Measurements from ENCODE around the gene PROSER3. TPM values are rescaled to one million over a fixed set of nuclear protein-coding genes. Genes with fewer than 3 reads are reported as not detected.
A peak's percentile ranks its signal among the peaks of the same experiment; 100 is the strongest.
"Not testable (repeated sequence)": the region's sequence is repeated elsewhere in the genome, so short reads cannot be mapped to it uniquely, and the experiment has no call there.

The PROSER3 gene
- total RNA-seq, 2 donors from 2014 or later, result 36.2 to 53.8 TPM

DNA sequence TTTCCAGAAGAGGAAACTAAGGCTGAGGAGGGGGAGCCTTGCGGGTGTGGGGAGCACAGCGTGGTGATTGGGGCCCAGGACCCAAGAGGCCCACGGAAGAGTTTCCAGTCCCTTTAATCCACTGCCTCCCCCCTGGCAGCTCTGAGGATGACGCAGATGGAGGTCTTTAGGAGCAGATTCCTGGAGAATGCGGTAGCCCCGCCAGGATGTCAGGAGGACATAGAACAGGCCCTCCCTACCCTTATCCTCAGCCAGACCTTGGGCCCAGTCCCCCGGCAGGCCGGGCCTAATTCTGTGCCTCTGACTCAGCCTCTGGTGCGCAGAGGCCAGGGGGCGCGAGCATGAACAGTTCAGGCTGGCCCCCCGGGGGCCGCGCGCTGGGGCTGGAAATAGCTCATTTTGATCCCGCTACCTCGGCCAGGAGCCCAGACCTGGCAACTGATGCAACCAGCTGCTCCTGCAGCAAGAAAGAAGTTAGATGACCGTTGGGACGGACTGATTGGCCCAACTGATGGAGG, 686 bp upstream of the PROSER3 start:
- H3K27ac Mint-ChIP-seq, result peak overlapping the region; percentile 78 to 81

DNA sequence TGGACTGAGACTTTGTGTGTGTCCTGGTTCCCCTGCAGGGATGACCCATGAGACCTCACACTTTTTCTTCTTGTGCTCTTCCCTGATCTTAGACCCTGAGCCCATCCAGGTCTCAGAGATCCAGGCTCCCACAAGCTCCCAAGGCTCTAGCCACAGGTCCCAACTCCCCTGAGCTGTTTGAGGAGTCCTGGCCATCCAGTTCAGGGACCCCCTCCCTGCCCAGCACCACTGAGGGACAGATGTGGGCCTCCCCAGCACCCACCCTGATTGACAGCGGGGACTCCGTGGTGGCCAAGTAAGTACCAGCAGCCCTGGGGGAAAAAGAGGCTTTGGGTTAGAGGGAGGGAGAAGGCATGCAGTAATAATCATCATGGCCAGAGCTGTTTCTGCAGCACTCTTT, 1.7 kb downstream of the PROSER3 start:
- Mint-ChIP-seq H3K27ac (no peak overlapping the region), H3K4me1 (ENCODE audit: low read depth in 2 of 2) (peaks cover 19 to 32% of the 10 kb centered on the region in 2 donors), H3K4me3 (peak overlapping the region; percentile 88), H3K9me3 (no peaks in the 10 kb centered on the region), H3K36me3 (no peaks in the 10 kb centered on the region), H3K27me3 (peaks cover 0 to 10% of the 10 kb centered on the region in 2 donors)
- DNase-seq (ENCODE audit: low spot score) (no peak), ATAC-seq (no peak)

More for the DNA sequence above, 686 bp upstream of the PROSER3 start:
- peaks cover 19 to 32% of the 10 kb centered on the region in 2 donors for H3K4me1 Mint-ChIP-seq (ENCODE audit: low read depth in 2 of 2)
- H3K27me3 Mint-ChIP-seq, result peaks cover 0 to 11% of the 10 kb centered on the region in 2 donors
- peak overlapping the region; percentile 88 for H3K4me3 Mint-ChIP-seq
- H3K36me3 Mint-ChIP-seq, result no peaks in the 10 kb centered on the region
- ATAC-seq, result peak in 1 of 2 donors; percentile 10
- no peak for DNase-seq (ENCODE audit: low spot score)
- no peaks in the 10 kb centered on the region for H3K9me3 Mint-ChIP-seq

DNA sequence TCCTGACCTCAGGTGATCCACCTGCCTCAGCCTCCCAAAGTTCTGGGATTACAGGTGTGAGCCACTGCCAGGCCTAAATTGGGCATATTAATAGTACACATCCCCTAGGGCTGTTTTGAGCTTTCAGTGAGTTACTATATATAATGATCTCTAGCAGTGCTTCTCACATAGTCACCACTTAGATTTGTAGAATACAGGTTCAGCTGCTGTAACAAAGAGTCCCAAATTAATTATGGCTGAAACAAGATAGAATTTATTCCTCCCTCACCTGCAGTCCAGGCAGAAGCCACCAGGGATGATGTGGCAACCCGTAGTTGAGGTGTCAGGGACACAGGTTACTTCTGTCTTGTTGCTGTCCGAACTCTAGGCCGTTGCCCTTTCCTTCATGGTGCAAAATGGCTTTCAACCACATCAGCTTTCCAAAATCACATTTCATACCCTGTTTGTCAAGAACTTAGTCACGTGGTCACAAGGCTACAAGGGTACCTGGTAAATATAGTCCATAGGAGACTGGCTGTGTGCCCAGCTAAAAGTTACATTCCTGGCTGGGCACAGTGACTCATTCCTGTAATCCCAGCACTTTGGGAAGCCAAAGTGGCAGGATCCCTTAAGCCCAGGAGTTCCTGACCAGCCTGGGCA, 2.9 kb downstream of the PROSER3 start:
- peaks cover 0 to 5% of the 10 kb centered on the region in 2 donors for H3K27me3 Mint-ChIP-seq
- ATAC-seq (no peak), DNase-seq (ENCODE audit: low spot score) (no peak)
- peaks cover 19 to 29% of the 10 kb centered on the region in 2 donors for H3K4me1 Mint-ChIP-seq (ENCODE audit: low read depth in 2 of 2)
- no peak overlapping the region for H3K4me3 Mint-ChIP-seq
- H3K27ac Mint-ChIP-seq, result no peak overlapping the region
- H3K36me3 Mint-ChIP-seq, result no peaks in the 10 kb centered on the region
- no peaks in the 10 kb centered on the region for H3K9me3 Mint-ChIP-seq

DNA sequence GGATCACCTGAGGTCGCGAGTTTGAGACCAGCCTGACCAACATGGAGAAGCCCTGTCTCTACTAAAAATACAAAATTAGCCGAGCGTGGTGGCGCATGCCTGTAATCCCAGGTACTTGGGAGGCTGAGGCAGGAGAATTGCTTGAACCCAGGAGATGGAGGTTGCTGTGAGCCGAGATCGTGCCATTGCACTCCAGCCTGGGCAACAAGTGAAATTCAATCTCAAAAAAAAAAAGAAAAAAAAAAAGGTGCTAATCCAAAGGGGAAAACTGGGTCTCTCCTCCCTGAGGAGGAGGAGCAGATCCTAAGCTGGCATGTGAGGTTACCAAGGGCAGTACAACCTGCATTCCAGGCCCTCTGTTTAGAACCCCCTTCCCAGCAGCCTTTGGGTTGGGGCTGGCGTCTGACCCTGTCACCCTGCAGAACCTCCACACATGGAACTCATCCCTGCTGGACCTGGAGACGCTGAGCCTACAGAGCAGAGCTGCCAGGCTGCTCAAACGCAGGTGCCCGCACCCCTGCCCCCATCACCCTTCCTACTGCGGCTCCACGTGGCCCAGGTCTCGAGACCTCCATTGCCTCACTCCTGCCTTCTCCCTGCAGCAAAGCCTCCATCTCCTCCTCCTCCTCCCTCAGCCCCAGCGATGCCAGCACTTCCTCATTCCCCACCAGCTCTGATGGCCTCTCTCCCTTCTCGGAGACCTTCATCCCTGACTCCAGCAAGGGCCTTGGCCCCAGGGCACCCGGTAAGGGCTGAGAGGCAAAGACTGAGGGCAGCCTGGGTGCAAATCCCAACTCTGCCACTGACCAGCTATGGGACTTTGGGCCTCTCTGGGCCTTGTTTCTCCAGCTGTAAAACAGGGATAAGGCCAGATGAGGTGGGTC, 6.7 kb downstream of the PROSER3 start:
- Mint-ChIP-seq H3K9me3 (no peaks in the 10 kb centered on the region), H3K27ac (no peak overlapping the region), H3K4me1 (ENCODE audit: low read depth in 2 of 2) (peaks cover 1 to 6% of the 10 kb centered on the region in 2 donors), H3K36me3 (no peaks in the 10 kb centered on the region), H3K4me3 (no peak overlapping the region), H3K27me3 (no peaks in the 10 kb centered on the region)
- ATAC-seq (no peak), DNase-seq (ENCODE audit: low spot score) (no peak)

DNA sequence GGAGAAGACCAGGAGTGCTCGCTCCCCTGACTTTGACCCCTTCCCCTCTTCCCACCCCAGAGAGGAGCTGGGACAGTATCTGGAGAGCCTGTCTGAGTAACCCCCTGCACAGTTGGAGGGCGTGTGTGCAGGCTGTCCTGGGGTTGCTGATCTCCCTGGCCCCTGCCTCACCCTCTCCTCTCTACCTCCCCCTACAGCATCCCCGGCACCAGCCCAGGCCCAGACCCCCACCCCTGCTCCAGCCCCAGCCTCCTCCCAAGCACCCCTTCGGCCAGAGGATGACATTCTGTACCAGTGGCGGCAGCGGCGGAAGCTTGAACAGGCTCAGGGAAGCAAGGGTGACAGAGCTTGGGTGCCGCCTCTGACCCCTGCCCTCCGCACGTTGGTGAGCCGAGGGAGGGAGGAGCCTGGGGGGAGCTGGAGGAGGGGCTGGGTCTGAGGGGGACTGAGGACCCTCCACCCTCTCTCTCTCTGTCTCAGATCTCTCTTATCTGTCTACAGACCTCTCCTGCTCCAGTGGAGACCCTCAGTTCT, 8.7 kb downstream of the PROSER3 start:
- Mint-ChIP-seq H3K4me3 (no peak overlapping the region), H3K36me3 (no peaks in the 10 kb centered on the region), H3K27me3 (no peaks in the 10 kb centered on the region), H3K27ac (no peak overlapping the region), H3K4me1 (ENCODE audit: low read depth in 2 of 2) (peaks cover 0 to 4% of the 10 kb centered on the region in 2 donors), H3K9me3 (no peaks in the 10 kb centered on the region)
- ATAC-seq (peak; percentile 29 to 38), DNase-seq (ENCODE audit: low spot score) (no peak)

DNA sequence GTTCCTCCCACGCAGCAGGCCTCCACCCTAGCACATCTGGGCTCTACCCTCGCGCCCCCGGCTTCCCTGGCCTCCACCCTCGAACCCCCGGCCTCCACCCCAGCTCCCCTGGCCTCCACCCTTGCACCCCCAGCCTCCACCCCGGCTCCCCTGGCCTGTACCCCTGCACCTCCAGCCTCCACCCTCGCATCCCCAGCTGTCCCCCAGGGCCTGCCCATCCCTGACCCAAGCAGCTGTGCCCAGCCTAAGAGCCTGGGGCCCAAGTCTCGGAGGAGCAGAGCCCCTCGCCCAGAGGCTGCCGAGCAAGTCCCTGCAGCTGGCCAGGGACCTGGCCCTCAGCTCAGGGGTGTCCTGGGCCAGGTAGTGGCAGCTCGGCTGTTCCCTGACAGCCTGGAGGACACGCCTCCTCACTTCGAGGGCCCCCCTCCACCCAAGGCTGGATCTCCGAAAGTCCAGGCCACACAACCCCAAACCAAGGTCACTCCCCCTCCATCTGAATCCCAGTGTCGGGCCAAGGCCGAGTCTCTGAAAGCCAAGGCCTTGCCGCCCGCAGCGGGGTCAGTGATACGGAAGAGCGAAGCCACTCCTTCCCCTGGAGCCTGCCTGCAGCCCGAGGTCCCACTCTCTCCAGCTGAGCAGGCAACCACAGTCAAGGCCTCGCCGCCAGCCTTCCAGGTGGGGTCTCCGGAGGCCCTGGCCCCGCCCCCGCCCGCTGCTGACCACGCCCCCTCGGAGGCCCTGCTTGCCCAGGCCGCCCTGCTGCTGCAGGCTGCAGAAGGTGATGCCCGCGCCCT, 9.5 kb downstream of the PROSER3 start:
- ATAC-seq (peak; percentile 12 to 31), DNase-seq (ENCODE audit: low spot score) (no peak)
- Mint-ChIP-seq H3K9me3 (no peaks in the 10 kb centered on the region), H3K4me1 (ENCODE audit: low read depth in 2 of 2) (peaks cover 0 to 4% of the 10 kb centered on the region in 2 donors), H3K27ac (no peak overlapping the region), H3K36me3 (no peaks in the 10 kb centered on the region), H3K4me3 (no peak overlapping the region), H3K27me3 (no peaks in the 10 kb centered on the region)

DNA sequence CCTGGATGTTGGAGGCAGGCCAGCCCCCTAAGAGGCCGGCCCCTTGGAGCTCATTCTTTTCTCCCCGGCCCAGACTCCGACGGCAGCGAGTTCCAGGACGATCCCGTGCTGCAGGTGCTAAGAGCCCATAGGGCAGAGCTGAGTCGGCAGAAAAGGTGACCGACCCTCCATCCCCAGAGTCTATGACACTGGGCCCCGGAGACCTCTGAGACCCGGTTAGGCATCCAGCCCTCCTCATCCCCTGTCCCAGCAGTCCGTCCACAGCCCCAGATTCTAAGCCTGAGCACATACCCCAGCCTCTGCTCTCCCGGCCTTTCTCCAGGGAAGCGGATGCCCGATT, 10.1 kb downstream of the PROSER3 start:
- no peak overlapping the region for H3K4me3 Mint-ChIP-seq
- H3K36me3 Mint-ChIP-seq, result no peaks in the 10 kb centered on the region
- no peak for ATAC-seq
- H3K9me3 Mint-ChIP-seq, result no peaks in the 10 kb centered on the region
- peaks cover 0 to 4% of the 10 kb centered on the region in 2 donors for H3K4me1 Mint-ChIP-seq (ENCODE audit: low read depth in 2 of 2)
- no peak for DNase-seq (ENCODE audit: low spot score)
- no peaks in the 10 kb centered on the region for H3K27me3 Mint-ChIP-seq
- H3K27ac Mint-ChIP-seq, result no peak overlapping the region

DNA sequence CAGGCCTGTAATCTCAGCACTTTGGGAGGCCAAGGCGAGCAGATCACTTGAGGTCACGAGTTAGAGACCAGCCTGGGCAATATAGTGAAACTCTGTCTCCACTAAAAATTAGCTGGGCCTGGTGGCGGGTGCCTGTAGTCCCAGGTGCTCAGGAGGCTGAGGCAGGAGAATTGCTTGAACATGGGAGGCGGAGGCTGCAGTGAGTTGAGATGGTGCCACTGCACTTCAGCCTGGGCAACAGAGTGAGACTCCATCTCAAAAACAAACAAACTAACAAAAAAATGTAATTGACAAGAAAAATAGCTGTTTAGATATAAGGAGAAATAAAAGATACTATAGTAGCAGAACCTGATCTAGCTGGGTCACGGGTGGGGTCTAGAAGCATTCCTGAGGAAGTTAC, 14.4 kb downstream of the PROSER3 start:
- H3K36me3 Mint-ChIP-seq; DNase-seq (ENCODE audit: low spot score); H3K27me3 Mint-ChIP-seq; H3K4me3 Mint-ChIP-seq; ATAC-seq; H3K27ac Mint-ChIP-seq; H3K9me3 Mint-ChIP-seq: not testable (repeated sequence)
- H3K4me1 Mint-ChIP-seq (ENCODE audit: low read depth in 2 of 2), result peaks cover 20 to 25% of the 10 kb centered on the region in 2 donors

DNA sequence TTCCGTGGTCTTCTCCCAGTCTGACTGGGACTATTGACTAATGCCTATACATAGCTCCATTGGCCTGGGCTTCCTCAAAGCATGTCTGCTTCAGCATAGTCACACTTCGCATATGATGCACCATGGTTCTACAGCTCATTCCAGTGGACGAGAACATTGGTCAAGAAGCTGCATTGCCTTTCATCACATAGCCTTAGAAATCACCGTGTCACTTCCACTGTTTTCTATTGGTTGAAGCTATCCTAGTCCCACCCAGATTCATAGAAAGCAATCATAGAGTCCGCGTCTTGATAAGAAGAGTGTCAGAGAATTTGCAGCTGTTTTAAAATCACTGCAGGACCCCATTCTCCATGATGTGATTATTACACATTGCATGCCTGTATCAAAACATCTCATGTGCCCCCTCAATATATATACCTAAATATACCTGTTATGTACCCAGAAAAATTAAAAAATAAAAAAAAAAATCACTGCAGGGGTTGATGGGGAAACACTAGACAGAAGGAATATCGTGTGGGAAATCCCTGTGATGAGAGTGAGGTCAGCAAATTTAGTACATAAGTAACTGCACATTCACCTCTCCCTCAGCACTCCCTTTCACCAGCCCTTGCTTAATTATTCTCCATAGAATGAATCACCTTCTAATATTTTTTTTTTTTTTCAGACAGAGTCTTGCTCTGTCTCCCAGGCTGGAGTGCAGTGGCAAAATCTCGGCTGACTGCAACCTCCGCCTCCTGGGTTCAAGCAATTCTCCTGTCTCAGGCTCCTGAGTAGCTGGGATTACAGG, 15.2 kb downstream of the PROSER3 start:
- DNase-seq (ENCODE audit: low spot score) (peak; percentile 32), ATAC-seq (no peak)
- Mint-ChIP-seq H3K4me3 (no peak overlapping the region), H3K4me1 (ENCODE audit: low read depth in 2 of 2) (peaks cover 20 to 25% of the 10 kb centered on the region in 2 donors), H3K27ac (no peak overlapping the region), H3K27me3 (no peaks in the 10 kb centered on the region), H3K9me3 (no peaks in the 10 kb centered on the region), H3K36me3 (no peaks in the 10 kb centered on the region)

DNA sequence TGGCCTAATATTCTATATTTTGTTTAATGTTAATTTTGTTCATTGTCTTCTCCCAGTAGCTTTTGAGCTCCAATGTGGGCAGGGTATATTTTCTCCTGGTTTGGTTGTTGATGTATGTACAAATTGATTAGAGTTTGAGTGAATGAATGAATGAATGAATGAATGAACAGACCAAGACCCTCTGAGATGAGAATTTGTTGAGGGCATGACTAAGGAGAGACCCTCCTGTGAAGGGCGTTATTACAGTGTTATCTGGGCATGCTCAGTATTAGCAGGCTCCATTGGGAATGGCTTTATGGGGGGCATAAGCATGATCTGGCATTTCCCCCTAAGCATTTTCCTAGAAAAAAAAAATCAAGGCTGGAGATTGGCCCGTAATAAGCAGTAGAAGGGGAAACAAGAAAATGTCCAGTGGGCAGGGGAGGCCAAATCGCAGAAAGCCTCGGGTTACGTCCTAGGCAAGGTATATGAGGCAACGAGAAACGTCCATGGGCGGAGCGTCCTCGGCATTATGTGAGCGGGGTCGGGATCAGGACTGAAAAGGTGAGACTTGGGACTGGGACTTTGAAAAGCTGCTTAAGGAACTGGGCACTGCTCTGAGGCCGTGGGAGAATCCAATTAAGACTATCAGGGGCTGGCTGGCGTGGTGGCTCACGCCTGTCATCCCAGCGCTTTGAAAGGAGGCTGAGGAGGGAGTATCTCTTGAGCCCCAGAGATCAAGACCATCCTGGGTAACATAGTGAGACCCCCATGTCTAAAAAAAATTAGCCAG, 16.5 kb downstream of the PROSER3 start:
- no peak for ATAC-seq
- H3K9me3 Mint-ChIP-seq, result no peaks in the 10 kb centered on the region
- H3K4me1 Mint-ChIP-seq (ENCODE audit: low read depth in 2 of 2), result peaks cover 20 to 25% of the 10 kb centered on the region in 2 donors
- H3K36me3 Mint-ChIP-seq, result no peaks in the 10 kb centered on the region
- H3K4me3 Mint-ChIP-seq, result peak overlapping the region; percentile 85
- peak; percentile 53 for DNase-seq (ENCODE audit: low spot score)
- no peak overlapping the region for H3K27ac Mint-ChIP-seq
- no peaks in the 10 kb centered on the region for H3K27me3 Mint-ChIP-seq

DNA sequence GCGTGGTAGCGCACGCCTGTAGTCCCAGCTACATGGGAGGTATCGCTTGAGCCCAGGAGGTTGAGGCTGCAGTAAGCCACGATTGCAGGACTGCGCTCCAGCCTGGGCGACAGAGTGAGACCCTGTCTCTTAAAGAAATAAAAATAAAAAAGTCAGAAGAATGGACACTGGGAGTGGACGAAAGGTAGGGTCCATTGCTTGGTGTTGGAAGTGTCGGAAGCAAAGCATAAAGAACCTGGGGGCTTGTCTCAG, 17.0 kb downstream of the PROSER3 start:
- Mint-ChIP-seq H3K36me3 (no peaks in the 10 kb centered on the region), H3K27me3 (no peaks in the 10 kb centered on the region), H3K27ac (no peak overlapping the region)

DNA sequence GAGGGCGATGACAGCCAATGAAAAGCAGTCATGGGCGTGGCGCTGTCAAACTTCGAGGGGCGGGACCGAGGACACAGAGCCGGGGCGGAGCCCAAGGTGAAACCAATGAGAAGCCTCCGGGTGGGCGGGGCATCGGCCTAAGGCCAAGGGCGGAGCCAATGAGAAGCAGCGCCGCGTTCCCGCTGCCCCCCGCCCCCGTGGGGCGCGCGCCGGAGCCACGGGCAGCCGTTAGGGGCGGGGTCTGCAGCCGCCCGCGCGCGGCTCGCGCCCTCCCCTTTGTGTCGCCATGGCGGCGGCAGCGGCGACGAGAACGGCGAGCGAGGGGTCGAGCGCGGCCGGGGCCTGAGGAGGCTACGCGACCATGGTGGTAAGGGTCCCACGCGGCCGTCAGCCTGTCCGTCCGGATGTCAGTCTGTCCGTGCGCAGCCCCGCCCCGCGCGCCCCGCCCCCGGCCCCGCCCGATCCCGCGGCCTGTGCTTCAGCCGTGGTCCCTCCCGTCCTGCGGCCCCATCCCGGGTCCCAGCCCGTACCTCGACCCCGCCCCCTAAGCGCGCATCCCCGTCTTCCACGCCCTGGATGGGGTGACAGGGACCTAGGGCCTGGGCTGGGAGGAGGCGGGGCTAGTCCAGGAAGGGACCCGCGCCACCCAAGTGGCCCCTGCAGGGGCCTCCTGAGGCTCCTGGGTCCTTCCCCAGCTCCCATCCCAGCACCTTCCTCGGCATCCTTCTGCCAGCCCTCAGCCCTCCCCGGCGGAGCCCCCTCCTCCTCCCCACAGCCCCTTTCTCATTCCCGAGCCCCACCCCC, 17.5 kb downstream of the PROSER3 start, which contains the start of gene ARHGAP33:
ARHGAP33 (plus strand) TSS at position 267 of the 804 bp plus-strand sequence; CDS start at position 362, 95 bp downstream.
- Mint-ChIP-seq H3K4me1 (ENCODE audit: low read depth in 2 of 2) (peaks cover 20 to 25% of the 10 kb centered on the region in 2 donors), H3K9me3 (no peaks in the 10 kb centered on the region), H3K27ac (peak within 1 kb of the TSS in 1 of 2 donors; percentile 77), H3K36me3 (no peaks in the 10 kb centered on the region), H3K27me3 (no peaks in the 10 kb centered on the region), H3K4me3 (peak within 1 kb of the TSS; percentile 85)
- ATAC-seq, result peak; percentile 98 to 99
- peak; percentile 98 for DNase-seq (ENCODE audit: low spot score)

More for the DNA sequence above, 17.0 kb downstream of the PROSER3 start:
- no peak for DNase-seq (ENCODE audit: low spot score)
- H3K4me3 Mint-ChIP-seq, result peak overlapping the region; percentile 85
- H3K4me1 Mint-ChIP-seq (ENCODE audit: low read depth in 2 of 2), result peaks cover 20 to 25% of the 10 kb centered on the region in 2 donors
- no peak for ATAC-seq
- no peaks in the 10 kb centered on the region for H3K9me3 Mint-ChIP-seq
